Spleen (tissue), 11 donors: ENCODE measurements around the gene ERAP2. TPM values are rescaled to one million over a fixed set of nuclear protein-coding genes. Genes with fewer than 3 reads are reported as not detected.
"Not testable (repeated sequence)": the region's sequence is repeated elsewhere in the genome, so short reads cannot be mapped to it uniquely, and the experiment has no call there.

Source experiments
- DNase-seq: peaks from one replicate; pipeline ENCODE4 v3.0.0-alpha.2; 2020
- H3K27ac ChIP-seq, 8 donors: fragments of 200-600 bp; sonication (generic) in 7 of 8; 1 replicate in 4 of 8; 2 replicates in 4 of 8; pipeline versions ENCODE4 v1.5.0 to v1.8.0; 2016 to 2021; ENCODE audit warnings: inconsistent platforms in 4 of 8, mild to moderate bottlenecking in 4 of 8, moderate library complexity in 1 of 8
- H3K27me3 ChIP-seq, 7 donors: fragments of 200-600 bp; sonication (generic) in 6 of 7; replicated peaks in 1 of 7; 1 replicate in 4 of 7; 2 replicates in 3 of 7; pipeline versions ENCODE4 v1.5.0 to v1.8.0; 2016 to 2021; ENCODE audit warnings: inconsistent platforms in 3 of 7, mild to moderate bottlenecking in 1 of 7
- H3K36me3 ChIP-seq, 6 donors: fragments of 200-600 bp; sonication (generic) in 5 of 6; 1 replicate in 4 of 6; 2 replicates in 2 of 6; pipeline versions ENCODE4 v1.5.0 to v1.8.0; 2016 to 2021; ENCODE audit warnings: inconsistent platforms in 2 of 6
- H3K4me1 ChIP-seq, 6 donors: fragments of 200-600 bp; sonication (generic) in 5 of 6; 1 replicate in 3 of 6; 2 replicates in 3 of 6; pipeline versions ENCODE4 v1.5.0 to v1.8.0; 2016 to 2021; ENCODE audit warnings: inconsistent platforms in 3 of 6
- H3K4me3 ChIP-seq, 8 donors: fragments of 200-600 bp; sonication (generic) in 7 of 8; 1 replicate in 4 of 8; 2 replicates in 4 of 8; pipeline versions ENCODE4 v1.5.0 to v1.8.0; 2016 to 2021; ENCODE audit warnings: inconsistent platforms in 4 of 8, mild to moderate bottlenecking in 4 of 8, moderate library complexity in 2 of 8
- H3K9me3 ChIP-seq, 8 donors: fragments of 200-600 bp; sonication (generic) in 7 of 8; 1 replicate in 4 of 8; 2 replicates in 4 of 8; pipeline versions ENCODE4 v1.5.0 to v1.8.0; 2016 to 2021; ENCODE audit warnings: inconsistent platforms in 4 of 8
- POLR2A ChIP-seq, 3 donors: fragments of 450-650 bp; IDR thresholded peaks; one replicate each; pipeline ENCODE4 v1.5.1; 2017; ENCODE audit warnings: antibody characterized with exemption in 3 of 3, mild to moderate bottlenecking in 1 of 3
- POLR2AphosphoS5 ChIP-seq, 3 donors: sonication (generic); formaldehyde crosslinking; IDR thresholded peaks; one replicate each; pipeline ENCODE4 v1.5.1; 2017; ENCODE audit warnings: antibody characterized with exemption in 3 of 3
- WGBS, 5 donors: extraction: QIAGEN DNeasy Blood & Tissue Kit in 3 of 5; methylation state at CpG; one replicate each; pipeline versions ENCODE4 v1.1.5 to v1.1.7; 2013 to 2018; 5-methylcytosine and 5-hydroxymethylcytosine counted together
- intact Hi-C: fragments of 100-400 bp; cut with DNase I; formaldehyde crosslinking; loops from one replicate; pipeline ENCODE4 v1.15.0; 2023; ENCODE audit warnings: low total_unique reads
- polyA plus RNA-seq, 3 donors: library from polyadenylated mRNA; stranded (reverse); fragments of 200-250 nt; gene quantifications; one replicate each; pipeline ENCODE4 v1.2.1, GENCODE V29; 2013
- total RNA-seq, 7 donors: library from RNA; depleted of rRNA in 3 of 7; stranded (reverse); fragments of >200 nt in 3 of 7; fragmentation: NEBNext Ultra II Directional in 4 of 7; extraction: Animal tissue kit (Norgen Biotek cat#: 25700) in 4 of 7; gene quantifications; one replicate each; pipeline versions ENCODE4 v1.1.0 to v1.2.1, GENCODE V29; 2016 to 2021
- TF ChIP-seq, protein P1 (sequence below), 11 experiments: fragments of 200-600 bp in 7 of 11; fragments of 450-650 bp in 4 of 11; sonication (generic) in 4 of 11; IDR thresholded peaks in 8 of 11; conservative IDR thresholded peaks in 3 of 11; 1 replicate in 7 of 11; 2 replicates in 4 of 11; pipeline versions ENCODE4 v1.4.0 to v1.8.0; 2016 to 2021; ENCODE audit warnings: antibody characterized with exemption in 11 of 11, inconsistent platforms in 4 of 11, mild to moderate bottlenecking in 1 of 11
- donor health status: healthy with polysubstance abuse.
- donor health status: DM: no; HTN: no; CAD: no; lungs with moderate emphysema.
- donor health status: DM: no; HTN: no; CAD: no.
- donor health status: Bipolar disorder and iron deficiency.
- donor health status: healthy.
- donor health status: DM: no; HTN: no; CAD: no.
- donor health status: DM: yes; HTN: yes; CAD: no.

ERAP2 gene
- total and polyA plus RNA-seq, 10 donors: 10.6 to 91.8 (median 56.6) TPM

DNA sequence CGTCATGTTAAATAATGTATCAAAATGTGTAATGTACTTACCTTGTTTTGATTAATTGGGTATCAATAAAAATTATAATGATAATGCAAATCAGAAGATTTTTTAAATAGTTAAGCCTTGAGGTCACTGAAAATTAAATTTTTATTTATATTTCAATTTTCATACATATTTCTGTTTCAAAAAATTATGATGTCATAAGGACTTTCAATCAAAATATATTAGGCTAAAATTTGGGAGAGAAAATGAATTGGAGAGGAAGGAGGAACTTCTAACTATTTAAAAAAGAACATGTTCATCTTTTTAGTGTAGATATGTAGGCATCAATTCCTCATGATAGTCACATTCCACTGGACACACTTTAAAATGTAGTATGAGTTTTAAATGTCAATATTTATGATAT is 39.5 kb upstream of the ERAP2 start:
- H3K4me3 ChIP-seq: no peak overlapping the region
- H3K27me3 ChIP-seq: no peaks in the 10 kb centered on the region
- H3K36me3 ChIP-seq: no peaks in the 10 kb centered on the region
- H3K9me3 ChIP-seq: no peaks in the 10 kb centered on the region
- no peaks in the 10 kb centered on the region for H3K4me1 ChIP-seq
- intact Hi-C loops: no loop called here
- WGBS, 5 donors: 96 to 99% (median 98%) methylated on average over 1 of the region's 1 CpG
- DNase-seq: no peak
- TF ChIP-seq, protein P1, sequence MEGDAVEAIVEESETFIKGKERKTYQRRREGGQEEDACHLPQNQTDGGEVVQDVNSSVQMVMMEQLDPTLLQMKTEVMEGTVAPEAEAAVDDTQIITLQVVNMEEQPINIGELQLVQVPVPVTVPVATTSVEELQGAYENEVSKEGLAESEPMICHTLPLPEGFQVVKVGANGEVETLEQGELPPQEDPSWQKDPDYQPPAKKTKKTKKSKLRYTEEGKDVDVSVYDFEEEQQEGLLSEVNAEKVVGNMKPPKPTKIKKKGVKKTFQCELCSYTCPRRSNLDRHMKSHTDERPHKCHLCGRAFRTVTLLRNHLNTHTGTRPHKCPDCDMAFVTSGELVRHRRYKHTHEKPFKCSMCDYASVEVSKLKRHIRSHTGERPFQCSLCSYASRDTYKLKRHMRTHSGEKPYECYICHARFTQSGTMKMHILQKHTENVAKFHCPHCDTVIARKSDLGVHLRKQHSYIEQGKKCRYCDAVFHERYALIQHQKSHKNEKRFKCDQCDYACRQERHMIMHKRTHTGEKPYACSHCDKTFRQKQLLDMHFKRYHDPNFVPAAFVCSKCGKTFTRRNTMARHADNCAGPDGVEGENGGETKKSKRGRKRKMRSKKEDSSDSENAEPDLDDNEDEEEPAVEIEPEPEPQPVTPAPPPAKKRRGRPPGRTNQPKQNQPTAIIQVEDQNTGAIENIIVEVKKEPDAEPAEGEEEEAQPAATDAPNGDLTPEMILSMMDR (IDR thresholded peaks at IDR 0.05 in 8 of 11, conservative IDR thresholded peaks at IDR 0.05 in 3 of 11): no peak
- TF ChIP-seq POLR2A (IDR thresholded peaks at IDR 0.05) (no peak), POLR2AphosphoS5 (IDR thresholded peaks at IDR 0.05) (no peak)
- H3K27ac ChIP-seq: no peak overlapping the region

DNA sequence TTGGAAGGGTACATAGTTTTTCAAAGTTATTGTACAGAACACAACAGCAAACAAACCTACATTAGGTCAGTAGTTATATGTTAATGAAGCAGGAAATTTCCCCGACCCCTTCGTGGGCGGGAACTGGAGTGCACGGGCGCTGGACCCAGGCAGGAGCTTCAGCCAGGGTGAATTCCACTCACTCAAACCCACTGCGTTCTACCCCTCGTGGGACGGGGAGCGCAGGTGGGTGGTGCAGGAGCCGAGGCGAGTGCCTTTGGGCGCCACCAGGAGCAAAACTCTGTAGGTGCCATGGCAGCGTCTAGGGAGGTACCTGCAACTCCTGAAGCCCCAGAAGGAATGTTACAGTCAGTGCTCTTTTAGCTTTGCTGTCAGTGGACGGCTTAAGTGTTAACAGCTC is 39.0 kb upstream of the ERAP2 start:
- Histone ChIP-seq H3K36me3 (no peaks in the 10 kb centered on the region), H3K4me1 (no peaks in the 10 kb centered on the region), H3K27me3 (no peaks in the 10 kb centered on the region), H3K9me3 (no peaks in the 10 kb centered on the region), H3K27ac (no peak overlapping the region), H3K4me3 (no peak overlapping the region)
- intact Hi-C loops: no loop called here
- TF ChIP-seq, protein P1 (IDR thresholded peaks at IDR 0.05 in 8 of 11, conservative IDR thresholded peaks at IDR 0.05 in 3 of 11): no peak
- TF ChIP-seq POLR2AphosphoS5 (IDR thresholded peaks at IDR 0.05): no peak
- TF ChIP-seq POLR2A (IDR thresholded peaks at IDR 0.05): no peak
- DNase-seq: no peak
- 81 to 90% (median 84%) methylated on average over 14 of the region's 14 CpGs for WGBS, 5 donors

DNA sequence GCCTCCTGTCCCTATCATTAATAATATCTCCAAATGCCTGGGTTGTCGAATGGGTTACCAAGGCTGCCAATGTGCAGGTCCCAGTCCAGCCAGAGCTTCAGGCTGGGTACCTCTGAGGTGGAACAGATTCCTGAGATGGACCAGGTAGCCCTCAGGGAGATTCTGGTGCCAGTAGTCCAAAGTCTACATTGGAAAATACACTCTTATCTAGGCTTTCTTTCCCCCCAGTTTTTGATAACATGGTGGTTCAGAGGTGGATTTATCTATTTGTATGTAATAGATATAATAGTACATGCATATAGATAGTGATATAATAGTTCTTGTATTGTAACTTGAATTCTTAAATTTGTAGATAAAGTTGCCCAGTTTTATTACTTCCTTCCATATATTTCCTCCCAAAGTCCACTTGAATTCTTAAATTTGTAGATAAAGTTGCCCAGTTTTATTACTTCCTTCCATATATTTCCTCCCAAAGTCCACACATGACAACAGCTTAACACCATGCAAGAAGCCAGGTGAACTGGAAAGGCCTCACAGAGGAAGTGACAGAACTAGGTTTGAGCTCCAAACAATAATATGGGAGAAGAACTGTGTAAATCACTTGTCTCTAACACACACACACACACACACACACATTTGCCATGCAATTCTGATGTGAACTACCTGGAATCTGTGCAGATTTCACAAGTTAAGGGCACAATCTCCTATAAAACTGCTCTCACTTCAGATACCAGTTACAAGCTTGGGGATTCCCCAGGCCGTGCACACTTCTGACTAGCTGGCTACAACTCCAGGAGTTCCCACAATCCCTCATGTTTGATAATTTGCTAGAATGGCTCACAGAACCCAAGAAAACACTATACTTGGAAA is 37.9 kb upstream of the ERAP2 start:
- Histone ChIP-seq H3K27ac (no peak overlapping the region), H3K36me3 (no peaks in the 10 kb centered on the region), H3K4me1 (no peaks in the 10 kb centered on the region), H3K4me3 (no peak overlapping the region), H3K27me3 (no peaks in the 10 kb centered on the region), H3K9me3 (no peaks in the 10 kb centered on the region)
- intact Hi-C loops: no loop called here
- DNase-seq: no peak
- 56 to 81% (median 63%) methylated on average over 2 of the region's 2 CpGs for WGBS, 5 donors
- no peak for TF ChIP-seq POLR2A (IDR thresholded peaks at IDR 0.05)
- no peak for TF ChIP-seq POLR2AphosphoS5 (IDR thresholded peaks at IDR 0.05)
- TF ChIP-seq, protein P1 (IDR thresholded peaks at IDR 0.05 in 8 of 11, conservative IDR thresholded peaks at IDR 0.05 in 3 of 11): no peak

DNA sequence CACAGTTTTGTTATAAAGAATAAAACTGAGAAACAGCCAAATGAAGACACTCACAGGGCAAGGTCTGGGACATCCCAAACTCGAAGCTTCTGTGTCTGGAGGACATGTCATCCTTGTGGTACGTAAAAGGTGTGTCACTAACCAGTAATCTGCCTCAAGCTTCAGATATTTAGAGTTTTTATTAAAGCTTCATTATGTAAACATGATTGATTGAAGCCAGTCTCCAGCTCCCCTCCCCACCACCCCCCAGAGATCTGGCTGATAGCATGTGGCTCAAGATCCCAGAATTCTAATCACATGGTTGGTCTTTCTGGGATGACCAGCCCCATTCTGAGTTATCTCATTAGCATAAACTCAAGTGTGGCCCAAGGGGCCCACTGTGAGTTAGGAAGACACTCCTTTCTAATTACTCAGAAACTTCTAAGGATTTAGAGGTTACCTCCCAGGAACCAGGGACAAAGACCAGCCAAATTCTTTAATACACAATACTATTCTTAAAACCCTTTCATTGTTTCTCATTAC is 37.2 kb upstream of the ERAP2 start:
- intact Hi-C loops: no loop called here
- Histone ChIP-seq H3K36me3 (no peaks in the 10 kb centered on the region), H3K4me3 (no peak overlapping the region), H3K27me3 (no peaks in the 10 kb centered on the region), H3K27ac (no peak overlapping the region), H3K9me3 (no peaks in the 10 kb centered on the region), H3K4me1 (no peaks in the 10 kb centered on the region)
- no peak for TF ChIP-seq POLR2AphosphoS5 (IDR thresholded peaks at IDR 0.05)
- no peak for TF ChIP-seq POLR2A (IDR thresholded peaks at IDR 0.05)
- TF ChIP-seq, protein P1 (IDR thresholded peaks at IDR 0.05 in 8 of 11, conservative IDR thresholded peaks at IDR 0.05 in 3 of 11): no peak
- DNase-seq: no peak
- WGBS, 5 donors: 82 to 94% (median 89%) methylated on average over 2 of the region's 2 CpGs

DNA sequence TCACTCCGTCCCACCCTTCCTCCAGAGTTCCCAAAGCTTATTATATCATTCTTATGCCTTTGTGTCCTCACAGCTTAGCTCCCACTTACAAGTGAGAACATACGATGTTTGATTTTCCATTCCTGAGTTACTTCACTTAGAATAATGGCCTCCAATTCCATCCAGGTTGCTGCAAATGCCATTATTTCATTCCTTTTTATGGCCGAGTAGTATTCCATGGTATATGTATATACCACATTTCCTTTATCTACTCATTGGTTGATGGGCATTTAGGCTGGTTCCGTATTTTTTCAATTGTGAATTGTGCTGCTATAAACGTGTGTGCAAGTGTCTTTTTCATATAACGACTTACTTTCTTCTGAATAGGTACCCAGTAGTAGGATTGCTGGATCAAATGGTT is 34.4 kb upstream of the ERAP2 start:
- 75 to 80% (median 76%) methylated on average over 6 of the region's 6 CpGs for WGBS, 5 donors
- DNase-seq, intact Hi-C loops, H3K27me3 ChIP-seq, H3K4me3 ChIP-seq, H3K4me1 ChIP-seq, H3K9me3 ChIP-seq, H3K36me3 ChIP-seq, H3K27ac ChIP-seq: not testable (repeated sequence)
